GM18870 (cell line): ENCODE measurements around the gene NEDD4.
"Not testable (repeated sequence)": the region's sequence is repeated elsewhere in the genome, so short reads cannot be mapped to it uniquely, and the experiment has no call there.

Experiments
- ATAC-seq: cut with Tn5 transposase; IDR thresholded peaks from one replicate; pipeline ENCODE4 v1.9.1; 2021; ENCODE audit warnings: moderate library complexity; ENCODE audit not compliant: unreplicated experiment

The NEDD4 gene

DNA sequence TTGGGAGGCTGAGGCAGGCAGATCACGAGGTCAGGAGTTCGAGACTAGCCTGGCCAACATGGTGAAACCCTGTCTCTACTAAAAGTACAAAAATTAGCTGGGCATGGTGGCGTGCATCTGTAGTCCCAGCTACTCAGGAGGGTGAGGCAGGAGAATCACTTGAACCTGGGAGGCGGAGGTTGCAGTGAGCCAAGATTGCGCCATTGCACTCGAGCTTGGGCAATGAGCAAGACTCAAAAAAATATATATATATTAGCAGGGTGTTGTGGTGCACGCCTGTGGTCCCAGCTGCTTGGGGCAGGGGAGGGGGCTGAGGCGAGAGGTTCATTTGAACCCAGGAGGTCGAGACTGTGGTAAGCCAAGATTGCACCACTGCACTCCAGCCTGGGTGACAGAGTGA, 207.8 kb downstream of the NEDD4 start:
- not testable (repeated sequence) for ATAC-seq

DNA sequence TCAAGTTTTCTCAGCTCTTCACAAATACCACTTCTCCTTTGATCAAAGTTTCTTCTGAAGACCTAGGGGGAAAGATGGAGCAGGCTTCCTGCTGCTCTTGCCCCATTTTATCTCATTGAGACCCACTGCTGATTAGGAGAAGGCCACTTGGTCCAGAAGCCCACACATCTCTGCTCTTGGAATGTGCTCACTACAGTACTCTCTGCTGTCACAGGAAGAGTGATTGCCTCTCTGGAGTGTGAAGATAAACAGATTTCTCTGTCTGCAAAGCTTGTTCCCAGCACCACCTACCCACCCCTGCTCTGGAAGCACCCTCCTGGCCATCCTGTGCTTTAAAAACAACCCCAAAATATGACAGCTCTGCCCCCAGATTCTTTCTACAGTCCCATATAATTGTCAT, 209.1 kb downstream of the NEDD4 start:
- ATAC-seq, result no peak

DNA sequence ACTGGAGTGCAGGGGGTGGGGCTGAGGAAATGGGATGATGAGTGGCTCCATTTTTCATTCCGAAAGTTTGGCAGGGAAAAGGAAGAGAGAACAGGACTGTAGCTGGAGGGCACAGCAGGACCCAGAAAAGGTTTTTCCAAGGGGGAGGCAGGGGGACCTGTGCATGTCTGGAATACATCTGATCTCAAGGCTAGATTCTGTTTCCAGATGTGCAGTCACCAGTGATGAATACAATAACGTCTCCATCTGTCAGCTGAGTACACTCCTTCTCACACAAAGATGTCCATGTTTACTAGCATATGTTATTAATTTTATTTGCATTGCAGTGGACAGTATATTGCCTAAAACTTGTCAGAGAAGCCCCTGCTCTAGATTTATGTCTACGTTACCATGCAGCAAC, 210.5 kb downstream of the NEDD4 start:
- ATAC-seq, result no peak

DNA sequence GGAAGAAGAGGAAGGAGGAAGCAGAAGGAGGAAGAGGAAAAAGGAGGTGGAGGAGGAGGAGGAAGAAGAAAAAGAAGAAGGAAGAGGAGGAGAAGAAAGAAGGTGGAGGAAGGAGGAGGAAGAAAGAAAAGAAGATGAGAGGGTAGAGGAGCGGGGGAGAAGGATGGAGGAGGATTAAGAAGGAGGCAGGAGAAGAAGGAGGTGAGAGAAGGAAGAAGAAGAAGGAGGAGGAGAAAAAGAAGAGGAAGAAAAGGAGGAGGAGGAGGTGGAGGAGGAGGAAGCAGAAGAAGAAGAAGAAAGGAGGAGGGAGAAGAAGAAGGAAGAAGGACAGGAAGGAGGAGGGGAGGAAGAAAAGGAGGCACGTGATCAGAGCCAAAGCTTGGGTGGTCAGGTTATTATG, 213.1 kb downstream of the NEDD4 start:
- no peak for ATAC-seq

DNA sequence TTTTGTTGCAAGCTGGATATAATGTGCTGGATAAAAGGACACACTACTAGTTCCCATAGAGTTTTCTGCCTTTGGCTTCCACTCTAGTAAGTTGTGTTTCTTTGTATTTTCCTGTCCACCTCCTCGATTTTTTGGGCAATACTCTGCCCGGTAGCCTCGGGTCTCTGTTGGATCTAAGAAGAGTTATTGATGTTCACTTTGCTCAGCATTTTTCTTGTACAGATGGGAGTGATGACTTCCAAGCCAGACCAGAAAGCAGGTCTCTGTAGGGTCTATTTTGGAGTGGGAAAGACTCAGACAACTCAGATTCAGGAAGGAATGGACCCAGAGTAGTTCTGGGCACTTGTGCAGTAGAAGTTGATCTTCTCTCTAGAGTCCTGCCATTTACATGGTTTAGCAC, 214.5 kb downstream of the NEDD4 start:
- no peak for ATAC-seq
